Measurements from ENCODE around the gene FASN.

- TF ChIP-seq HDGF (IDR thresholded peaks at IDR 0.05; ENCODE audit: borderline replicate concordance) (no peak), L3MBTL2 (conservative IDR thresholded peaks at IDR 0.05) (no peak), TARDBP (IDR thresholded peaks at IDR 0.05) (no peak), ELF4 (IDR thresholded peaks at IDR 0.05) (no peak), FOXK2 (IDR thresholded peaks at IDR 0.05) (no peak), NFRKB (IDR thresholded peaks at IDR 0.05) (no peak), SUZ12 (IDR thresholded peaks at IDR 0.05) (no peak)
These were observed 44.9 kb downstream of the FASN start for GRCh38 chr17:82053130-82053529.

Data from HEK293T (cell line).